ENCODE measurements around the gene TPPP.
"Not testable (repeated sequence)": the region's sequence is repeated elsewhere in the genome, so short reads cannot be mapped to it uniquely, and the experiment has no call there.

Gene TPPP

DNA sequence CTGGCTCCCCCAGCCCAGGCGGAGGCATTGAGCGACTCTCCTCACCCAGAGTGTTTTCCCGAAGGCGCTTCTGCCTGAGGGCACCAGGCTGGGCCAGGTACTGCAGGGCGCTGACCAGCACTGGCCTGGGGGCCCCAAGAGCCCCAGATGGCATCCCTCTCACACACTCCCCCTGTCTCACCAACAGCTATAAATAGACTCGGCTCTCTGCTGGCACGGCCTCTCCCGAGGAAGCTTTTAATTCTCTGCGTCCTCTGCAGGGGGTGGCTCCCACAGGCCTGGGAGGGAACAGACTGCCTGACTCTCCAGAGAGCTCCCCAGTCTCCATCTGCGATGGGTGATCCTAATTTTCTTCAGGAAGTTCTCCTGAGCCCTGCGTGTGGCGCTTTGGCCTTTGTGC, 2.9 kb downstream of the TPPP start:
- H3K4me3 ChIP-seq (ENCODE audit: low read length); H3K27me3 ChIP-seq (ENCODE audit: control insufficient read depth, insufficient read depth, low read length); H3K27ac ChIP-seq (ENCODE audit: low read depth, low read length); H3K4me1 ChIP-seq (ENCODE audit: control insufficient read depth, insufficient read depth, low read length); H3K36me3 ChIP-seq (ENCODE audit: control insufficient read depth, insufficient read depth, low read length); H3K9ac ChIP-seq (ENCODE audit: low read length): not testable (repeated sequence)

DNA sequence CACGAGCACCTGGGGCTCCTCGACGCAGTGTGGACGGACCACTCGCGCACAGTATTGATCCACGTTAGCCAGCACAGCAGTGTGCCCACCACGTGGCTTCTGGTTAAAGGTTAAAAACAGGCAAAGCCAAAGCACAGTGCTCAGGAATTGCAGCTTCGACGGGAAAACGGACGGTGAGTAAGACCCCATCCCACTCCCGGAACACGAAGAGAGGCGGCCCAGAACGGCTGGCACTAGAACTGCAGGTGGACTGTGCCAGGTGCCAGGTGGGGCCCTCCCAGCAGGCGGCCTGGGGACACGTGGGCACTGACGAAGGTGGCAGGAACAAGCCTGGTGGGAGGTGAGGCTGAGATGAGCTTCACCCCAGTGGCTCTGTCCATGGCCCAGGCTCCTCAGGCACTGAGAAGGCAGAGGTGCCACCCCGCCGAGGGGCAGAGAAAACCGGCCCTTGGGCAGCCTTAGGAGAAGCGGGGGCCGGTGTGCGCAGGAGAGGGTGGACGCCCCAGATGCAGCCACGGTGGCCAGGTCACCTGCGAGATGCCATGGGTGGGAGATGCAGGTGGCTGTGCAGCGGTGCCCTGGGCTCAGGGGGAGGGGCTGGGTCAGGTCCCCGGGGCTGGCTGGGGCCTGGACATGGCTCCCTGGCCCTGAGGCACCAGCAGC, 4.7 kb downstream of the TPPP start:
- H3K4me3 ChIP-seq (ENCODE audit: low read length); H3K27ac ChIP-seq (ENCODE audit: low read depth, low read length); H3K36me3 ChIP-seq (ENCODE audit: control insufficient read depth, insufficient read depth, low read length); H3K4me1 ChIP-seq (ENCODE audit: control insufficient read depth, insufficient read depth, low read length); H3K27me3 ChIP-seq (ENCODE audit: control insufficient read depth, insufficient read depth, low read length); H3K9ac ChIP-seq (ENCODE audit: low read length): not testable (repeated sequence)

DNA sequence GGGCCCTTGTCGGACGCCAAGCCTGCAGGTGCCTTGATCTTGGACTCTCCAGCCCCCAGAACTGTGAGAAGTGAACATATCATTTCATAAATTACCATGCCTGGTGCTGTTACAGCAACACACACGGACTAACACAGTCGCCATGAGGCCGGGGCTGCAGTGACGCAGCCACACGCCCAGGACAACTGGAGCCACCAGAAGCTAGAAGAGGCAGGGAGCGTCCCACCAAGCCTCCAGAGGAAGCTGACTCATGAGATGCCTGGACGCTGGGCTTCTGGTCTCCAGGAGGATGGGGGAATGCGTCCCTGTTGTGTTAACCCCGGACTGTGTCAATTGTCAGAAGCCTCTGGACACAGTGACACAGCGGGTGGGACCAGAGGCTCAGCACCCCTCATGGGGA, 6.2 kb downstream of the TPPP start:
- not testable (repeated sequence) for H3K4me1 ChIP-seq (ENCODE audit: control insufficient read depth, insufficient read depth, low read length); H3K27me3 ChIP-seq (ENCODE audit: control insufficient read depth, insufficient read depth, low read length); H3K4me3 ChIP-seq (ENCODE audit: low read length); H3K36me3 ChIP-seq (ENCODE audit: control insufficient read depth, insufficient read depth, low read length); H3K9ac ChIP-seq (ENCODE audit: low read length); H3K27ac ChIP-seq (ENCODE audit: low read depth, low read length)

DNA sequence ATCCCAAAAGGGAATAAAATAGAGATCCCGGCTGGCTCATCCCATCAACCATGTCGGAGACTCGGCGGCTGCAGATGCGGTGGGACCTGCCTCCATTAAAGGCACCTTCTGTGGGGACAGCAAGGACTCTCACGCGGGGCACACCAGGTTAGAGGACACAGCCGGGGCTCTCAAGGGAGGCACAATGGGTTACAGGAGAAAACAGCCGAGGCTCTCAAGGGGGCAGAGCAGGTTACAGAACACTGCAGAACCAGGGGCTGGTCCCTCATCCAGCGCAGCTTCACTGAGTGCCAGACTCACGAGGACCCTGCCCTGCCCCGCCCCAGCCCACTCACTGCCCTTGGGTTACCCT, 7.0 kb downstream of the TPPP start:
- H3K4me3 ChIP-seq (ENCODE audit: low read length); H3K27me3 ChIP-seq (ENCODE audit: control insufficient read depth, insufficient read depth, low read length); H3K9ac ChIP-seq (ENCODE audit: low read length); H3K4me1 ChIP-seq (ENCODE audit: control insufficient read depth, insufficient read depth, low read length); H3K36me3 ChIP-seq (ENCODE audit: control insufficient read depth, insufficient read depth, low read length); H3K27ac ChIP-seq (ENCODE audit: low read depth, low read length): not testable (repeated sequence)

DNA sequence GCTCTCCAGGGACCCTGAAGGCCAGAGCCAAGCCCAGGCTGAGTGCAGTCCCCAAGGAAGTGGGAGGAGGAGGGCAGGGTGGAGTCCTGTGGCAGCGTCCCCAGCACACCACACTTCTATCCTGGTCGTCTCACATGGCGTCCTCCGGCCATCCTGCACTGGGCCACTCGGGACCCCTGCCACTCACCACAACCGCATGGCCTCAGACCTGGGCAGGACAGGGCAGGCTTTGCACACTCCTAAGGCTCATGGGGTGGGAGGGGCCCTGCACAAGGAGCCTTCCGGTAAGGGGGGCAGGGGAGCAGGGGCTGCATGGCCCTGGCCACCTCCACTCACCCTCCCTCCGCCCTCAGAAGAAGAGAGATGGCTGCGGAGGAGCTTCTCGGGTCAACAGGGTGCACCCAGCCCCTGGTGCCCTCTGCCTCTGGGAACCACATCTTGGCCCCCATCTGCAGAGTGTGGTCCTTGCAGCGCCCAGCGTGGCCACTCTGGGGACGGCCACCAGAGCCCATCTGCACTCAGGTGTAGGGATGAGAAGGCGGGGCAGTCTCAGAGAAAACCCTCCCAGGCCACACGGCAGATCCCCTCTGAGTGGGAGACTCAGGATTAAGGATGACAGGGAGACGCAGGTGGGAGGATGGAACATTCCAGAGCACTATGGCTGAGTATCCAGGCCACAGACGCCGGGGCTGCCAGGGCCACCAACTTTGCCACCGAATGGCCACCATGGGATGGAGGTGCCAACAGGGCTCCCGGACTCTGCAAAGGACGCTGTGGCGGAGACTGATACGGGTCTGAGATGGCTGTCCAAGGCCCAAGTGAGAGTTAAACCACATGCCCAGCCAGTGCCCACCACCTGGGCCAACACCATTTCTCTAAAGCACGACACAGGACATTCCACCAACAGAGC, 7.6 kb downstream of the TPPP start:
- H3K27ac ChIP-seq (ENCODE audit: low read depth, low read length), result no peak overlapping the region
- H3K27me3 ChIP-seq (ENCODE audit: control insufficient read depth, insufficient read depth, low read length), result peaks cover 4% of the 10 kb centered on the region
- no peaks in the 10 kb centered on the region for H3K4me1 ChIP-seq (ENCODE audit: control insufficient read depth, insufficient read depth, low read length)
- H3K9ac ChIP-seq (ENCODE audit: low read length), result no peak overlapping the region
- no peaks in the 10 kb centered on the region for H3K36me3 ChIP-seq (ENCODE audit: control insufficient read depth, insufficient read depth, low read length)
- no peak overlapping the region for H3K4me3 ChIP-seq (ENCODE audit: low read length)

DNA sequence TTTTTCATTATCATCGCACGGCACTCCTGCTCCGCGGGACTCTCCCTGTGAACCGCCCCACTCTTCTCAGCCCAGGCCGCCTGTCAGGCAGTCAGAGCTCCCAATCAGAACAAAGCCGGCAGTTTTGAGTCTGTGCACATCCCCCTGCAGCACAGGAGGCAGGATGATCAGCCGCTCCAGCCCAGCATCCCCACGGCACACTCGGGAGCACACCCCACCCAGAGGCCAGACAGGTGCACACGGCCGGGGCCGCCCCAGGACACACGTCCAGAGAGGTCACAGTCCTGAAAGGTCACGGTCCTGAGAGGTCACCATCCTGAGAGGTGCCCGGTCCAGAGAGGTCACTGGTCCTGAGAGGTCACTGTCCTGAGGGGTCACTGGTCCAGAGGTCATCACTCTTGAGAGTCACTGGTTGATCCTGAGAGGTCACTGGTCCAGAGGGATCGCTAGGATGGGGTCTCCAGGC, 8.4 kb downstream of the TPPP start:
- Histone ChIP-seq H3K27ac (ENCODE audit: low read depth, low read length) (no peak overlapping the region), H3K4me1 (ENCODE audit: control insufficient read depth, insufficient read depth, low read length) (no peaks in the 10 kb centered on the region), H3K27me3 (ENCODE audit: control insufficient read depth, insufficient read depth, low read length) (peaks cover 4% of the 10 kb centered on the region), H3K9ac (ENCODE audit: low read length) (no peak overlapping the region), H3K36me3 (ENCODE audit: control insufficient read depth, insufficient read depth, low read length) (no peaks in the 10 kb centered on the region), H3K4me3 (ENCODE audit: low read length) (no peak overlapping the region)

DNA sequence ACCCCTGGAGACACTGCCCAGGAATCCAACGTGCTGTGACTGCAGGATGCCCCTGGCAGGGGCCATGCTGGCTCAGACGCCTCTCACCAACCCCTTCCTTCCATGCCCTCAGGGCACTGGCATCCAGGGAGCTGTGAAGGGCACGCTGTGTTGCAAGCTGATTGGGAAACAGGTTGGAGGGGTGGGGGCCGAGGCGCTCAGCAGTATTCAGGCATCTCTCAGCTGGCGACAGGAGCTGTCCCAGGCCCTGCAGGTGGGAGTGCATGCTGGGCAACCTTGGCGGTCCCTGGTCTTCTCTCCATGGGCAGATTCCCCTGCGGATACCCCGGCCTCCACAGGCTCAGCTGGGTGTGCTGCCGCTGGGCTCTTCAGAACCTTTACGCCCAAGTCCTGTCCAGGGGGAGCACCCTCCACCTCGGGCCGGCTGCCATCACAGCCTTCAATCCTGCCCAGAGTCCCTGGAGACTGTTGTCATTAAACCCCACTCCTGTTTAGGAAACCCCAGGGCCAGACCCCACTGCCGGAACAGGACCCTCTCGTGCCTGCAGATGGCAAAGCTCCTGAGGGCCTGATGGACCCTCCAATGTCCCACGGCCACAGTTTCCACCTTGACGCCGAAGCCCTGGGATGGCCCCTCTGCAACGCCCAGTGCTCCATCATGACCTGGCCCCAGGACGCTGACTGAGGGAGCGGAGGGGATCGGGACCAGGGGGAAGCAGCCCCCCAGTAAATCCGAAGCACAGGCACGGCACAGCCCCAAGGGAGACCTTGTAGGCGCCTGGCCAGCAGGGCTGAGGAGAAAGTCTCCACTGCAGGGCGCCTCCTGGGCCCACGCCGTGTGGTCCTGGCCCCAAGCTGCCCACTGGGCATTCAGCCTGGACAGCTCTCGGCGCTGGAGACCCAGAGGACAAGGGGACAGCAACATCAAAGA, 9.3 kb downstream of the TPPP start:
- no peak overlapping the region for H3K4me3 ChIP-seq (ENCODE audit: low read length)
- H3K4me1 ChIP-seq (ENCODE audit: control insufficient read depth, insufficient read depth, low read length), result no peaks in the 10 kb centered on the region
- peaks cover 4% of the 10 kb centered on the region for H3K27me3 ChIP-seq (ENCODE audit: control insufficient read depth, insufficient read depth, low read length)
- no peaks in the 10 kb centered on the region for H3K36me3 ChIP-seq (ENCODE audit: control insufficient read depth, insufficient read depth, low read length)
- H3K9ac ChIP-seq (ENCODE audit: low read length), result no peak overlapping the region
- no peak overlapping the region for H3K27ac ChIP-seq (ENCODE audit: low read depth, low read length)

DNA sequence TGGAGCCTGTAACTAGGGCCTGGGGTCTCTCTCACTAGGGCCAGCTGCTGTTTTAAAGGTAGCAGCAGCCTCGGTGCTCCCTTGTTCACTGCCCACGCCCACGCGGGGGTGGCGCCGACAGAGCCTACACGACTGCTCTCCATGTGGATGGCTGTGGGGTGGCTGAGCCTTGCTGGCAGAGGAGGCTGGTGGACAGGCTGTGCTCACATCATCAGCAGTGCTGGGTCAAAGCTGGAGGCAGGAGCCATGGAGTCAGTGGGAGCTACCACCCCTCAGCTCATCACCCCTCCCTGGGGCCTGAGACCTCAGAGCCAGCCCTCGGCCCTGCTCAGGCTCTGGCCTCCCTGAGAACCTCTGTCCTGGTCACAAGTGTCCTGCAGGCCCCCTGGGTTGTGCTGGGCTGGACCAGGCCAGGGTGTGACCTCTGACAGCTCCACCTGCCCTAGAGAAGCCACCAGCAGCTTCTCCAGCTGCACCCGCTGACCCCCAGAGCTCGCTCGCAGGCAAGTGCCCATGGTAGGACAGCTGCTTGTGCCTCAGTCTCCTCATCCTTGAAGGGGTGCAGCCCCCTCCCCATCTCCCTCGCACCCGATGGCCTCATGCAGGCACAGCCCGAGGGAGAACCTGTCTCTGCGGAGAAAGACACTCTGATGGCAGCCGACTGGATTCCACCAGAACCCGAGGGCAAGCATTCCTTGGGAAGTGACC, 10.3 kb downstream of the TPPP start:
- H3K27me3 ChIP-seq (ENCODE audit: control insufficient read depth, insufficient read depth, low read length); H3K9ac ChIP-seq (ENCODE audit: low read length); H3K36me3 ChIP-seq (ENCODE audit: control insufficient read depth, insufficient read depth, low read length); H3K4me1 ChIP-seq (ENCODE audit: control insufficient read depth, insufficient read depth, low read length); H3K27ac ChIP-seq (ENCODE audit: low read depth, low read length); H3K4me3 ChIP-seq (ENCODE audit: low read length): not testable (repeated sequence)

DNA sequence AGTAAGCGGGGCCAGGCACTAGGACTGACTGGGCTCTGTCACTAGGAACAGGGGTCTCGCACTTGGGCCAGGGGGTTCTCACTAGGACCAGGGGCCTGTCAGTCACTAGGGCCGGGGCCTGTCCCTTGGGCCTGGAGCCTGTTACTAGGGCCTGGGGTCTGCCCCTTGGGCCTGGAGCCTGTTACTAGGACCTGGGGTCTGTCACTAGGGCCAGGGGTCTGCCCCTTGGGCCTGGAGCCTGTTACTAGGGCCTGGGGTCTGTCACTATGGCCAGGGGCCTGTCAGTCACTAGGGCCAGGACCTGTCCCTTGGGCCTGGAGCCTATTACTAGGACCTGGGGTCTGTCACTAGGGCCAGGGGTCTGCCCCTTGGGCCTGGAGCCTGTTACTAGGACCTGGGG, 10.9 kb downstream of the TPPP start:
- H3K36me3 ChIP-seq (ENCODE audit: control insufficient read depth, insufficient read depth, low read length); H3K9ac ChIP-seq (ENCODE audit: low read length); H3K27ac ChIP-seq (ENCODE audit: low read depth, low read length); H3K4me3 ChIP-seq (ENCODE audit: low read length); H3K4me1 ChIP-seq (ENCODE audit: control insufficient read depth, insufficient read depth, low read length); H3K27me3 ChIP-seq (ENCODE audit: control insufficient read depth, insufficient read depth, low read length): not testable (repeated sequence)

DNA sequence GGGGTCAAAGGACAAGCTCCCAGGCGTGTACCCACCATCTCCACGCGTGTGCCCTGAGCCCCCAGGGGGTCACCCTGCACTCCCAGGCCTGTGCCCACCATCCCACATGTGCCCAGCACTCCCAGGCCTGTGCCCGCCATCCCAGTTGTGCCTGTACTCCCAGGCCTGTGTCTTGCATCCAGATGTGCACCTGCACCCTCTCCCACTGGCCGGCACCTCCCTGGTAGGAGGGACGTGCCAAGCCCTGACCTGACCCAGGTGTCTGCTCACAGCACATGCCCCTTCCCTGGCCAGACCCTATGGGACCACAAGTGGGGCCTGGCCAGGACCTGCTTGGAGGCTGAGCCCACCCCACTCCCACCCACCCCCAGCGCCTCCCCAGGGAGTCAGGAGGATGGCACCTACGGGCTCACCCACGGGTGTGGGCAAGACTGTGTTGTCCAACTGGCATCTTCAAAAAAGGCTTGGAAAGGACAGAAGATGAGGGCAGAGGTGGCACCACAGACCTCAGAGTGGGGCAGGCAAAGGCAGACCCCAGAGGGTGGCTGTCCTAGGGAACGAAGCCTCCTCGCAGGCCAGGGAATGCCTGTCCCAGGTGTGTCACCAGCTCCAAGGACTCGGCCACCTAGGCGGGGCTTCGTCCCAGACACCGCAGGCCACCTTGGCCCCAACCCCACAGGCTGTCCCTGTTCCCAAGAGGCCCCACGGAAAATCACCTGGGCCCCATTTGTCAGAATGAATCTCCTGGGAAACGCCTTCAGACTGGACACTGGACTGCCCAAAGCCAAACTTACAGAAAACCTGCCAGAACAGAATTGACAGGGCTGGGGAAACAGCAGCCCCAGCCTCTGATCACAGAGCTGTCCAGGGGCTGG, 11.6 kb downstream of the TPPP start:
- not testable (repeated sequence) for H3K27me3 ChIP-seq (ENCODE audit: control insufficient read depth, insufficient read depth, low read length); H3K4me3 ChIP-seq (ENCODE audit: low read length); H3K4me1 ChIP-seq (ENCODE audit: control insufficient read depth, insufficient read depth, low read length); H3K9ac ChIP-seq (ENCODE audit: low read length); H3K27ac ChIP-seq (ENCODE audit: low read depth, low read length); H3K36me3 ChIP-seq (ENCODE audit: control insufficient read depth, insufficient read depth, low read length)

DNA sequence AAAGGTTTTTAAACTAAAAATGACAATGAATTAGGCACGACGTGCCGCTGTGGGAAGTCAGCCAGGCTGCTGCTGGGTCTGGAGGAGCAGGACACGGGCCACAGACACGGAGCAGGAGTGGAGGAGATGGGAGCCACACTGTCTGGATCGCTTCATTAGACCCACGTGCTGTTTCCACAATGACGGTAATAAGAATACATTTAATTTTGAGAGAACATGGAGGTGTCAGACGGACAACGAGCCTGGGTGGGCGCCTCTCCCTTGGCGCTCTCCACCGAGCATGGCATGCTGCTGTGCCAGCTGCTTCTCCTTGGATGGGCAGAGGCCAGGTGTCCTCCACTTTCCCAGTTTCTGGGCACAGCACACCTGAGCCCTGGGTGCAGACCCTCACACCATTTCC, 12.3 kb downstream of the TPPP start:
- H3K4me3 ChIP-seq (ENCODE audit: low read length); H3K36me3 ChIP-seq (ENCODE audit: control insufficient read depth, insufficient read depth, low read length); H3K27me3 ChIP-seq (ENCODE audit: control insufficient read depth, insufficient read depth, low read length); H3K9ac ChIP-seq (ENCODE audit: low read length); H3K4me1 ChIP-seq (ENCODE audit: control insufficient read depth, insufficient read depth, low read length); H3K27ac ChIP-seq (ENCODE audit: low read depth, low read length): not testable (repeated sequence)

Data from rectal smooth muscle tissue (tissue), 1 donor.